Fibroblast of skin of right quadriceps (primary cell): ENCODE results near the gene ZNF593OS.

Source experiments
- DNase-seq: peaks from one replicate; pipeline ENCODE4 v3.0.0-alpha.2; 2013

The ZNF593OS gene

DNA sequence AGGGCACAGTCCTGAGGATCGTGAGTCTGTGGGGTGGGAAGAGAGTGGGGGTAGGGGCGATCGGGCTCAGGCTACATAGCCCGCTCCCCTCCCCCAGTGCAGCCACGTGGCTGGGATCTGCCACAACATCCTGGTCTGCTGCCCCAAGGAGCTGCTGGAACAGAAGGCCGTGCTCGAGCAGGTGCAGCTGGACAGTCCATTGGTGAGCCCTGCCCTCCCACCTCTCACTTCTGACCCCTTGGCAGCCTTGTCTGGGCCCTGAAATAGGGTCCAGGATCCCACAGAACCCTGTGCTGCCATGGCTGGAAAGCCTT is 10.7 kb upstream of the ZNF593OS start:
- DNase-seq: no peak

DNA sequence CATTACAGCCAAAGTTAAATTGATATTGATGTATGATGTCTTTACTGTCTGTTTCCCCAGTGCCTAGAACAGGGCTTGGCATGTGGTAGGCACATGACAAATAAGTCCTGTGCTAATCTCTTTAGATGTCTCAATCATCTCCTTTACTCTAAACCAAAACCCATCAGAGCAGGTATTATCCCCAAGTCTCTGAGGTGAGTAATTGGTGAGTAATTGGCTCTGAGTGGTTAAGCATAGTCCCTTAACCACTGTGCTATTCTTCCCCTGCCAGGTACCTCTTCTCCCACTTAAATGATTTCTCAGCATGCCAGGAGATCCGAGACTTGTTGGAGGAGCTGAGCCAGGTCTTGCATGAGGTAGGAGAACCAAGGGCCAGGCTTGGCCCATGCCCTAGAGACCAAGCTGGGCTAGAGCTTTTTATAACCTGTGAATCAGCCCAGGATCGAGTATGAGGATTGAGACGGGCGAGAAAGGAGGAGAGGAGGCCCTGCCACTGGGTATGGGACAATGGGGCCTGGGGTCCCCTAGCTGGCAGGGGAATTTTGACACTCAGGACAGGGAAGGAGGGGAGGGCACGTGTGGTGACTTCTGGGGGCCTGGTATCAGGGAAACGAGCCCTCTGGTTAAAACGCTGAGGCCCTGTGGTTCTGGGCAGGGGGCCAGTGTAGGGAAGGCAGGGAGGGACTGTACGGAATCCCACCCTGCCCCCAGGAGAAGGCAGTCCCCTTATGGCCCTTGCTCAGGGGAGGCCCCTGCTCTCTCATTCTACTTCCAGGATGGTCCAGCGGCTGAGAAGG is 10.2 kb upstream of the ZNF593OS start:
- no peak for DNase-seq

DNA sequence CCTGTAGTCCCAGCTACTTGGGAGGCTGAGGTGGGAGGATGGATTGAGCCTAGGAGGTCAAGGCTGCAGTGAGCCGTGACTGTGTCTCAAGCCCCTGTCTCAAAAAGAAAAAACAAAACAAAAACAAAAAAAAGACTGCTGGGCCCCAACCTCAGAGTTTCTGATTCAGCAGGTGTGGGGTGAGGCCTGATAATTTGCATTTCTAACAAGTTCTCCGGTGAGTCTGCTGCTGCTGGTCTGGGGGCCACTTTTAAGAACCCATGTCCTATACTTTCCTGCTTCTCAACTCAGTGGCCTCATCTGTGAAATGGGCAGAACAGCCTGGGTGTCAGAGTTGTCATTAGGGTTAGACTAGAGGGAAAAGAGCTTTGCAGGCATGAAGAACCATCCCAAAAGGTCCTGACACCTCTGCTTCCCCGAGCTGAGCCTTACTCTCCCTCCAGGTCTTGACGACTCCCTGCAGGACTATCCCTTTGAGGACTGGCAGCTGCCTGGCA is 8.4 kb upstream of the ZNF593OS start:
- DNase-seq: no peak

DNA sequence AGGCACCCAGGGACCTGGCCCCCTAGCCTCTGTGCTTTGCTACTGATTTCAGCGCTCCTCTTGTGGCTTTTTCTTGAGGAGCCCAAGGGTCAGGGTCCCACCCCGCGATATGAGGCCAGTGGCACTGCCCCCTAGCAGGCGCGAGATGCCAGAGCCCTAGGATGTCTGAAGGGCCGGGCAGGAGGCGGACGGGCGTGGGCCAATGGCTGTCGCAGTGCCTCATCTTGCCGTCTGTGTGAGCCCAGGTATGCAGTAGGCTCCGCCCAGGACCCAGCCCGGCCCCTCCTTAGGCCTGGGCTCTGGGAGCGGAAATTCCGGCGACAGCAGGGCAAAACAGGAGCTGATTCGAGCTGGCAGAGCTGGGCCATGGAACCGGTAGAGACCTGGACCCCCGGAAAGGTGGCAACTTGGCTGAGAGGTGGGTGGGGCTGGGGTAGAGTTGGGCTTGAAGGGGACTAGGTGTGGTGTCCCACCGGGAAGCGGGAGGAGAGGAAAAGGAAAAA is 5.6 kb upstream of the ZNF593OS start, which contains the start of gene CNKSR1:
Gene CNKSR1 (plus strand): TSS at position 310 of the 503 bp plus-strand sequence. CDS start 57 bp downstream, at position 367.
- no peak for DNase-seq

DNA sequence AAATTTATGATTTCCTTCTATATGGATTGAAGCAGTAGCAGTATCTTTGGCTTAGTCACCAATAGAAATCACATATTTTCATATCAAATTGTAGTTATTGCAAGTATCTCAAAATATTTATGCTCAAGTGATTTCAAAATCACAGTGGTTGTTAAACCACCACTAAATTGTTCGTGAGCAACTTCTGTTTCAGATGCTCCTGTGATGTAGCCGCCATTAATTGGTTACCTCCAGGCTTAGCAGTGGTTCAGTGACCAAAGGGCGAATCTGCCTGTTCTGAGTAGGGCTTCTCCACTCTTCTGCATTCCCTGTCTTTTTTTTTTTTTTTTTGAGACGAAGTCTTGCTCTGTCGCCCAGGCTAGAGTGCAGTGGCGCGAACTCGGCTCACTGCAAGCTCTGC is 3.7 kb upstream of the ZNF593OS start:
- no peak for DNase-seq

DNA sequence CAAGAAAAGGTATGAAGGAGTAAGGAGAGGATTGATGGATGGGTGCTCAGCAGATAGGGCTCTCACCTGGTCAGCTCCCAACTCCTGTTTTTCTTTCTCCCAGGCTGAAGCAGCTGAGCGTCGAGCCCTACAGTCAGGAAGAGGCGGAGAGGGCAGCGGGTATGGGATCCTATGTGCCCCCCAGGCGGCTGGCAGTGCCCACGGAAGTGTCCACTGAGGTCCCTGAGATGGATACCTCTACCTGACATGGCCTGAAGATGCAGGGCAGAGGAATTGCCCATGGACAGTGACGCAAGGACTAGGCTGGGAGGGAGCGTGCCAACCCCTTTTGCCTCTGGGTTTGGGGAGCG is 1.2 kb downstream of the ZNF593OS start:
- no peak for DNase-seq

DNA sequence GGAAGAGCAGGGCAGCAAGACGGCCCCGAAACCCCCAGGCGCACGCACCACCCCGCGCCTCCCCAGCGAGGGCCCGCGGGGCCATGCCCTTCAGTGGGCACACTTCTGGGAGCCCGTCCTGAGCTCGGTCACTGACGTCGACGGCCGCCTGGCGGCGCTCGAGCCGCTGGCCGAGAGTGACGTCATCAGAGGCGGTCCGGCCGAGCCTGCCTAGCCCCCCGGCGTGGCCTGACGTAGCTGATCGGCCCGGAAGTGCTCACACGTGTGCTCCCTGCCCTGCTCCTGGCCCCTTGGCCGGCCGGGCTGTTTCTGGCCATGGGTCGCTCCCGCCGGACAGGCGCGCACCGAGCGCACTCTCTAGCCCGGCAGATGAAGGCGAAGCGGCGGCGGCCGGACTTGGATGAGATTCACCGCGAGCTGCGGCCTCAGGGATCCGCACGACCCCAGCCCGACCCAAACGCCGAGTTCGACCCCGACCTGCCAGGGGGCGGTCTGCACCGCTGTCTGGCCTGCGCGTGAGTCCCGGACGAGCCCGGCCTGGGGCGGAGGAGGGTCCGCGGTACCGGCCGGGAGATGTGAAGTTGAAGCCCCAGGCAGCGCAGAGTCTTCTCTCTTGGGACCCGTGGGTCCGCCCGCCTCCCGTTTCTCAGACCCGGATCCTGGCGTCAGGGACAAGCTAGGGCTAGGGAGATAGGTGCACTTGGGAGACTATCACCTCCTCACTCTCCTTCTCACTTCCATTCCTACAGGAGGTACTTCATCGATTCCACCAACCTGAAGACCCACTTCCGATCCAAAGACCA is 1.8 kb downstream of the ZNF593OS start, which contains the start of gene ZNF593:
Gene ZNF593 (plus strand): TSS at position 240 of the 803 bp plus-strand sequence. CDS start 76 bp downstream, at position 316.
- DNase-seq: peak; percentile 85

DNA sequence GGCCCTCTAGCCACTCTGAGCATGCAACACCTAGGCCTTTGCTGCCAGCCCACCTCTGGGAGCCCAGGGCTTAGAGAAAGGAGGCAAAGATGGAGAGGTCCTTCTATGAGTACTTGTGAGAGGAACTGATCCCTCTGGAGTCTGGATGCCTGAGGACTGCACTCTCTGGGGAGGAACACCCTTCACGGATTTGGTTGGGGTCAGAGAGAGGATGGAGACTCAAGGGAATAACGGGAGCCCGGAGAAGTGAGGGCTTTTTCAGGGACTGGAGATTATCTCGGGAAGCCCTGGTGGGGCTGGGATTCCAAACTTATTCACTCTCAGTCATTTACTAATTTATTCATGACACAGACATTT is 2.5 kb downstream of the ZNF593OS start:
- DNase-seq: no peak

DNA sequence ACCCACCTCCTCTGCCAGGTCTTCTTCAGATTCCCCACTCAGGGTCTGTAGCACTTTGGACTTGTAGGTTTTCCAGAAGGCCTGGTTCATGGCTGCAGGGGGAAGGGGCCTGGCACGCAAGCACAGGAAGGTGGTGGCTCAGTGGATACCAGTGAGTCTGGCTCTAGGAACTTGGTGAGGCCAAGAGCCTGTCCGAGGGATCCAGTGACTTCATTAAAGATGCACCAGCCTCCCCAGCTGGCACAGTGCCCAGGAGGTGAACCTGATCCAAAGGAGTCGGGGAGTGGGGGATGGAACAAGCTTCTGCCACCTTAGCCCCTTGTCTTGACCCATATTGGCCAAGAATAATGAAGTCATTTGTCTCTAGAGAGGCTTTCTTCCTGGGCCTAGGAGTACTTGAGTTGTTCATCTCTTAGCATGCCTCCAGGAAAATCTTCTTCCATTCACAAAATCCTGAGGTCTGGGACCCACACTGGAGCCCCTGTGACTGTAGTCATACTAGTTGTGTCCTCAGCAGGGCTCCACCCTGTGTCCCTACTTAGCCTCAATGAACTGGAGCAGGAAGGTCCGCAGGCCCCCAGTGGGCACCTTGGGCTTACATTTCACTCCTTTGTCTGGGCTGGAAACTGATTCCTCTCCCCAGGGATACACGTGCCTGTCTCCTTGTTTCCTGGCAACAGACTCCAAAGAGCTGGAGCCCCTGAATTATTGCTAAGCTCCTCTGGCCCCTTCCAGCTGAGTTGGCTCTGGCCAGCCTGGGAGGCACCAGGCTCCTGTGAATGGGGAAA is 3.0 kb downstream of the ZNF593OS start, which contains the start of gene C1orf232:
Gene C1orf232 (minus strand): TSS at position 554 of the 788 bp plus-strand sequence. CDS start 464 bp downstream, at position 90.
- no peak for DNase-seq

DNA sequence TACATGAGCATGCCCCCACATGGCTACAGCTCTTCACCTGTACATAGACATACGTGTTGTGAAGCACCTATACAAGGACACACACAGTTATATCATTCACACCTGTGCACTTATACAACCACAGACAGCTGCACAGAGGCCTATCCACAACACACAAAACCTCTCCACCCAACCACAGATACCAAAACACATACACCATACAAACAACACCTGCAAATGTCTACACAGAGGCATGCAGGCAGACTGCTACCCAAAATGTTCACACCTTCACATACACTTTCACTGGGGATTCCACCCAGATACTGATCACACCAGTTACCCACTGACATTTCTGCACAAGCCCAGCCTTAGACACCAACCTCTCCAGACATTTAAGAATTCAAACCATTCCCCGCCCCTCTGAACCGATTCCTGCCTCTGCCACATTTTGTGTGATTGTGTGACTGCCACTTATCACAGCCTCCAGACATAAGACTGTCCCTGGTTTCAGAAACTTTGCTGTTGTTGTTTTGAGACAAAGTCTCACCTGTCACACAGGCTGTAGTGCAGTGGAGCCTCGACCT is 4.8 kb downstream of the ZNF593OS start:
- DNase-seq: no peak

DNA sequence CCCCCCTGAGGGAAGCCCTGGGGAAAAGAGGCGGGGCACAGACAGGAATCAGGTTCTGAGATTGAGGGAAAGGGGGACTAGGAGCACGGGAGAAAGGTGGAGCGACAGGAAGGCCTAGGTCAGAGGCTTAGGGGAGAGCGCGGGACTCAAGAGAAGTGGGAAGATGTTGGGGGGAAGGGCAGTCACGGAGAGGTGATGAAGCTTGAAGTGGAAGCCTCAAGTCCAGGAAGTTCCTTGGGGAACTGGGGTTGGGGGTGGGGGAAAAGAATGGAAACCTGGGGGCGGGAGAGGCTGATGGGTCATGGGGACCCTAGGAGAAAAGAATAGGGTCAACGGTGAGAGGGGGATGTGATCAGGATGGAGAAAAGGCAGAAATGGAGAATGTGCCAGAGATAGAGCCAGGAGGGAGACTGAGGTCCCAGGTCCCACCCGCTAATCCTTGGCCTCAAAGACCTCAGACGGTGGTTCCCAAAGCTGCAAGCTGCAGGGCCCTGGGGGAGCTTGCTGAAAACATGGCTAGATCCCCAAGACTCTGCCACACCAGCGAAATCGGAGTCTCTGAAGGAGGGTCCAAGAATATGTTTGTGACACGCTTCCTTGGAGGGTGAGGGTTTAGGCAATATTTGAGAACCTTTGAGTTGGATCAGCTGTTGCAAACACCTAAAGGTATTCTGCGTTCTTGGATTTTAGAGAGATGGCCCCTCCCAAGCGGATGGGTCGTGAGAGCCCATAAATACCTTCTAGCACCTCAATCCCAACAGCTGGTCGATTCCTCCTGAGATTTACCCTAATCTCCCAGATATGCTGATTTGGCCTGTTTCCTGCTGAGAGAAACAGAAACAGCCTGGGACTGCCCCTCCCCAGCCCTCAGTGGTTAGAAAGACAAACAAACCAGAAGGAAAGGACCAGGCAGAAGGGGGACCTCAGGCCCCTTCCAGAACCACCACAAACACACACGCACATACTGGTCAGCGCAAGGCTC is 6.5 kb downstream of the ZNF593OS start:
- DNase-seq: no peak

DNA sequence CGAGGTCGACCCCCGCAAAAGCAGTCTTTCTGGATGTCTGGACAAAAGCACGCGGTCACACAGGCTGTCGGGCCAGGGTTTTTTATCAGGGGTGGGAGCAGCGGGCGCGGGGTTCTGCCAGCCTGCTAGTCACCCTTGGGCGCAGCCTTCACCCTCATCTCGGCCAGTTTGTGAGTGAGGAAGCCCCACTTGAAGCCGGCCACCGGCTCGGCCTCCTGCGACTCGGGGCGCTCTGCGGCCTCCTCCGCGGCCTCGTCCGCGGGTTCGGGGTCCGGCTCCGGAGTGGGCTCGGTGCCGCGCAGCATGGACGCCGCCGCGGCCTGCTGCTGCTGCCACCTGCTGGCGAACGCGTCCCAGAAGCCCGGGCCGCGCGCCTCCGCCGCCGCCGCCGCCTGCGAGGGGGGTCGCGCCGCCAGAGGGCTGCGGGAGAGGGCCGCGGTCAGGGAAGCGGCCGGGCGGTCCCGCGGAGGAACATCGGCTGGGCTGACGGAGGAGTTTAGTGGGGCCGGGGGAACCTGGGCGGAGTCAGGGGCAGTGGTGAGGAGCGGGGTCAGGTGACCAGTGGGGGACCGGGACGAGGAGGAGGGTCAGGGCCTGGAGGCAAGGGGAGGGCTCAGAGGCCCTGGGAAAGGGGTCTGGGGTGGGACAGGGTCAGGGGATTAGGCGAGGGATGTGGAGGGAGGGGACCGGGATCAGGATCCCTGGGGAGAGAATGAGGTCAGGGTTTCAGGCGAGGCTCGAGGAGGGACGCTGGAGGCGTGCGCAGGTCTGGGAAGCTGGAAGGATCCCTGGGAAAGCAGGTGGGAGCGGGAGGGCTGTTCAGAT is 7.4 kb downstream of the ZNF593OS start:
- DNase-seq: peak; percentile 28

DNA sequence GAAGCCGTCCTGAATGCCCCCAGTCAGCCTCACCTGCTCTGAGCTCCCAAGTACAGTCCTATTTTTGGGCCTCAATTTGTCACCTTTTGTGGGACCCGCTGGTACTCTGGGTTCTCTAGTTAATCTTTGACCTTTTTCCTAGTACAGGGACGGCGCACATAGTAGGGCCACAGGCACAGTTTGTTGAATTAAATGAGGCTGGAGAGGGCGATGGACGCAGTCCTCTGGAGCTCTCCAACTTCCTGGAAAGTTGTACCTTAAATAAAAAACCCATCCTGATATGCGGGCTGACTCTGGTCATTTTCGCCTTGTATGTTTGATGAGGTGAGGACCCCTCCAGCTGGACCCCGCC is 8.0 kb downstream of the ZNF593OS start:
- DNase-seq: no peak

DNA sequence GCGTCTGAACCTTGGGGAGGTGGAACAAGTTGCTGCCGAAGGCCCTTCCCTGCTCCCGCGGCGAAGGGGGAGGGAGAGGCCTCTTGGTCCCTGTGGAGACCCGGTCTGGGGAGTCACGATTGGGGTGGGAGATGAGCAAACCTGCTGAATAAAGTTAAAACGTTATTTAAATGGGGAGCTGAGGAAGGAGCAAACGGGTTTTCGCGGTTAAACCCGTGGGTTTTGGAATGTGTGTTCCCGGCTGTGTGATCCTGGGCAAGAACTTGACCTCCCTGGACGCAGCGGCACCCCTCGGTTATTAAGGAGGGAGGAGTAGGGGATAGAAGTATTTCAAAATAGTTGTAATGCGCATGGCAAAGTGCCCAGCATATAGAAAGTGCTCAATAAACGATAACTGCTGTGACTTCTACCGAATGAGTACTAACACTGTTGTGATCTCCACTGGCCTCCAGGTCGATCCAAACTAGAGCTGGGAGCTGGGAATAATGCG is 9.4 kb downstream of the ZNF593OS start:
- no peak for DNase-seq

DNA sequence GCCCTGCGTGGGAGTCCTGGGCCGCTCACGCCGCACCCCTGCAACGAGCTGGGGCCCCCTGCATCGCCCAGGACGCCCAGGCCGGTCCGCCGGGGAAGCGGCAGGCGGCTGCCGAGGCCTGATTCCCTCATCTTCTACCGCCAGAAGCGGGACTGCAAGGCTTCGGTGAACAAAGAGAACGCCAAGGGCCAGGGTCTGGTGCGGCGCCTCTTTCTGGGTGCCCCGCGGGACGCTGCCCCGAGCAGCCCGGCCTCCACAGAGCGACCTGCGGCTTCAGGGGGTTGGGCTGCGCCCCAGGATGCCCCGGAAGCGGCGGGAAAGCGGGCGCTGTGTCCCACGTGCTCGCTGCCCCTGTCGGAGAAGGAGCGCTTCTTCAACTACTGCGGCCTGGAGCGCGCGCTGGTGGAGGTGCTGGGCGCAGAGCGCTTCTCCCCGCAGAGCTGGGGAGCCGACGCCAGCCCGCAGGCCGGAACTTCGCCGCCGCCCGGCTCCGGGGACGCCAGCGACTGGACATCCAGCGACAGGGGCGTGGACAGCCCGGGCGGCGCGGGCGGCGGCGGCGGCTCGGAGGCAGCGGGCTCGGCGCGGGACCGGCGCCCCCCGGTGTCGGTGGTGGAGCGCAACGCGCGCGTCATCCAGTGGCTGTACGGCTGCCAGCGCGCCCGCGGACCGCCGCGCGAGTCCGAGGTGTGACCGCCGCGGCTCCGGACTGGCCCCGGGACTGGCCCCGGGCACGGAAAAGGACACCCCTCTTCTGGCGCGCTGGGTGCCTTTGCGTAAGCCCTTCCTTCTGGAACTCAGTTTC is 10.0 kb downstream of the ZNF593OS start:
- peak; percentile 55 for DNase-seq

DNA sequence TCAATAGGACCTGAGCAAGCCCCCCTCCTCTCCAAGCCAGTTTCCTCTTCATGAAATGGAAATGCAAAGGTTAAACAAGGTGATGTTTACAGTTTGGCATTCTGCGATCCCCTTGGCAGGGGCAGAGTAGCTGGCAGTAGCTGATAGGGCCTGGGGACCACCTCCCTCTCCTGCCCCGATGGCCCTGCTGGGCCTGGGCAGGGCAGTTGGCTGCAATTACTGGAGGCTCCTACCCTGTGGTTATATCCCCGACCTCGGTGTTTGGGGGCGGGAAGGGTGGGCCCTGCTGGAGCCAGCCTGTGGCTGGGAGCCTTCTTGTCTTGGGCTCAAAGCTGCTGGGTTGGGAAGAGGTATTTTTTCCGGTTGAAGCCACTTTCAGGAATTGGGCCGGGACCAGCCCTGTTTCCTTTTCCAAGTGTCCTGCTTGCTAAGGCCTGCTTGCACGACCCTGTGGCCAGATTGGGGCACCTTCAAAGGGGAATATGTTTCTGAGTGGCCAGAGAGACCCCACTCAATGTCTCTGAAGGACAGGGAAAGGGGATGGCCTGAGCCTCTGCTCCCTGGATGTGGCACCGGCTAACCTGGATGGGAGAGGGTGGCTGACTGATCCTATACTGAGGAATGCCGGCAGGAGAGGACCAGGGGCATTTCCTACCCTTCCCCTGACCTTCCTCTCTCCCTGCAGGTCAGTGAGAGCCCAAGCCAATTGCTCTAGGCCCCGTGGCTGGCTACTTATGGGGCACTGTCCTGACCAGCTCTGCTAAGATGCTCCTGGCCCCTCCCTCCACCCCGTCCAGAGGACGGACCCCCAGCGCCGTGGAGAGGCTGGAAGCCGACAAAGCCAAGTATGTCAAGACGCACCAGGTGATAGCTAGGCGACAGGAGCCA is 10.9 kb downstream of the ZNF593OS start:
- no peak for DNase-seq

DNA sequence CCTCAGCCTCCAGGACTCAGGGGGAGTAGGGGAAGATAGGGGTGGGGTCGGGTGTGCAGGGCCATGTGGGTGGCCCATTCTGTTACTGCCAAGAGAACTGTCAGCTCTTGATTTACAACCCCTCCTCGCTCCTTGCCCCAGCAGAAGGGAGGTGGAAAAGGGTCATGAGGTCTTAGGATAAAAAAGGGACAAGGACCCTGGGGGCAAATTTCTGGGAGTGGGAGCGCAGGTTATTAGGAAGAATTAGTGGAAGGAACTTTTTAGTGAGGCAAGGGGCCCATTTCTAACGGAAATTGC is 11.9 kb downstream of the ZNF593OS start:
- DNase-seq: no peak

DNA sequence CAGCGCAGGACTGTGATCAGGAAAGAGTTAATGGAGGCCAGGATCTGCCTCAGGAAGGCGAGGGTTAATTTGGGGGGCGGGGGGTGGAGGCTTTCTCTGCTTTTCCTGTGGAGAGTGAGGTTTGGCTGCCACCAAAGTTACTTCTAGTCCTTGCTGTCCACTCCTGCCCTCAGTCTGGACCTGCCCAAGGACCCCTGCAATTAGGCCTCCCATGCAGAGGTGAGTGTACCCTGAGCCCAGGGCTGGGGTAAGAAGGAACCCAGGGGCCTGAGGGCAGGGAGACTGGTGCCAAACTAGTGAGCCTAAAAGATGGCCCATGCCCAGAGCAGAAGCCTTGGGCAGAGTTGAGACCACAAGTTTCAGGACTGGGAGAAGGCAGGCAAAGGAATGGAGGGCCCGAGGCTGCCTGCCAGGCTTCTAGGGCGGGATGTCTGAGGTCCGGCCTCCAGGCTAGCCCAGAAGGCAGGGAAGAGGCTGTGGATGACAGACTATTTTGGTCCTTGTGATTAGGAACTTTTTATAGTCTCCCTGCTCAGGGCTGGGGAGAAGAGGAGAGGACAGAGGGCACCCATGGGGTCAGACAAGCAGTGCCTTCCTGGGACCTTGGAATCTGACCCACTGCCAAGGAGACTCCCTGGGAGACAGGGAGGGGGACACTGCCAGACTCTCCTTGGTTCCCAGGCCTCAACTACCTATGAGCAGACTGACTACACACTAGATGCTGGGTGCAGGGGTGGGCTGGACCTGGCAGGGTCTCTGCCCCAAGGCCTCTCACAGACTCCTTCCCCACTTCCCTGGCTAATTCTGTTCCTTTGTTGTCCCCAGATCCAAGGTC is 12.5 kb downstream of the ZNF593OS start, which contains the start of gene FAM110D:
Gene FAM110D (plus strand): TSS at position 172 of the 835 bp plus-strand sequence. CDS start 2,213 bp downstream, outside the sequence.
- no peak for DNase-seq
